ENCODE data around the gene LLPH.

LLPH gene

GRCh38 chr12:66142826-66143225, 12.3 kb upstream of the LLPH start:
- DNase-seq (ENCODE audit: low read depth in 2 of 2), result no peak

- no peak for DNase-seq (ENCODE audit: low read depth in 2 of 2)
Measured at GRCh38 chr12:66141299-66141698, 10.7 kb upstream of the LLPH start.

DNA sequence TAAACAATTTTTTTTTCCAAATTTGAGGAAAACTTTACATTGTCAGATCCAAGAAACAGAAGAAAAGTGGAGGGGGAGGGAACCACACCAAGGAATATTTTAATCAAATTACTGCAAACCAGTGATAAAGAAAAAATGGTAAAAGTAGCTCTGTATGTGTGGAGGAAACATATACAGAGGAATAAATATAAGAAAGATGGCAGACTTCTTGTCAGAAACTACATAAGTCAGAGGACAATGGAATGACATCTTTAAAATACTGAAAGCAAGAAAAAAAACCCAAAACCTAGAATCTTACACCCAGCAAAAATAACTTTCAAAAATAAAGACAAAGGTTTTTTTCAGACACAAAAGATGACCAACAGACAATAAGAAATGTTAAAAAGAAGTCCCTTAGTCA, 10.2 kb upstream of the LLPH start:
- DNase-seq (ENCODE audit: low read depth in 2 of 2), result no peak

DNA sequence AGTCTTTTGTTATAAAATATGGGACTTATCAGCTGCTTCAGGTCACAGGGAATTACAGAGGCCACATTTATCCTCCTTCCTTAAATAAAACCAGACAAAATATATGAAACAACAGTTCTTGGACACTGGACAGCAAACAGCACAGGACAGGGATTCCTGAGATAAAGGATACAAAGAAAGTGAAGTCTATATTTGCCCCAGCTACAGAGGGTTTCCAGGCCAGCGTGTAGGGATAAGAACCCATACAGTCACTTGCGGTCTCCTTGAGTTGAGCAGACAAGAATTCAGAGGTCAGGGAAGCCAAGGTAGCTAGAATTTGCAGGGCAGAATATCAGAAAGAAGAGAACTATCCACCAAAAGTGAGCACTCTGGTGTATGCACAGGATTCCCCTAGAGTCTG, 8.8 kb upstream of the LLPH start:
- DNase-seq (ENCODE audit: low read depth in 2 of 2), result no peak

- no peak for DNase-seq (ENCODE audit: low read depth in 2 of 2)
Measured at GRCh38 chr12:66137937-66138336, 7.4 kb upstream of the LLPH start.

DNA sequence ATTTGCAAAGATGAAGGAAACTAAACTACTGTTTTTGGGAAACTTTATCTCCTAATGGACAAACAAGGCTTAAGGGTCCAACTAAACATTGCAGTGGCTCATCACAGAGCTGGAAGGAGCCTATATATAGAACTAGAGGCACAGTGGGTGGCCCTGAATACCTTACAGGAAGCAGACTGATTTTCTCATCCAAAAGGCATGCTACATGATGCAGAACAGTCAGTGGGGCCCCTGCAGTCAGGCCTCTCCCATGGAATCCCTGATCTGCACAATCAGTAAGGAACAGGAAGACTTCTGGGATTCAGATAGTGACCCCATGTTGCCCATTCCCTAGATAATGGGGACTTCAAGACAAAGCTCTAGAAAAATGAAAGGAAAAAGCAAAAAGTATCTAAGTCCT, 1.9 kb upstream of the LLPH start:
- DNase-seq (ENCODE audit: low read depth in 2 of 2), result no peak

DNA sequence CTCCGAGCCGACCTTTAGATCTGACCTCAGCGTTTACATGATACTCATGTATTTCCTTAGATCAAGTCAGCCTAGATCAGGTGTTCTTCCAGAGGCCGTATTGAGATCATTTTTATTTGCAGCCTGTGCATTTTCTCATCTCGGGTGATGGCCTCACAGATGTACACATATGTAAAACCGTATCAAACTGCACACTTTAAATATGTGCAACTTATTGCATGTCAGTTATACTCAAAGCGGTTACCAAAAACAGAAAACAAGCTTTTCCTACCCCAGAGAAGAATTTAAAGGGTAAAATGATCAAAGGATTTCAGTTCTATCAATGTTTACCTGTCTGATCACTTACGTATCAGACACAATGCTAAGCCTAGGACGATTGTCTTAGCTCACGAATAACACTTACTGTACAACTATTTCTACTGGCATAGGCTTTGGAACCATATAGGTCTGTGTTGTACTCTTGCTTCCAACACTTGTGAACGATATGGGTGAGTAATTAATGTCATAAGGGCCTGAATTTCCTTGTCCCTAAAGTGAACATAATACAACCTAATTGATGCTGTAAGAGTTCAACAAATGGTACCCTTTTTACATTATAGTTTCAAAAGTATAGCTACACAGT, 628 bp upstream of the LLPH start:
- DNase-seq (ENCODE audit: low read depth in 2 of 2), result no peak

DNA sequence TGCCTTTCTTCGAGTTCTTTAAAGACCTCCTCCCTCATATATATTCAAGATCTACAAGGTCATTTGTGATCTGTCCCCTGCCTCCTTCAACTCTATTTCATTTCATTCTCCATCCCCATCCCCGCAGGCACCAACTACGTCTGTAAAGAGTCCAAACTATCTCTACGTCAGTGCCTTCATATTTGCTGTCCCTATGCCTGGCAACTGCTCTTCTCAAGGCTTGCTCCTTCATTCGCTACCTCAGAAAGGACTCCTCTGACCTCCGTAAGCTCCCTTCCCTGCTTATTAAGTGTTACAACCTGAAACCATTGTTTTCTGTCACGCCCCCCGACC, 650 bp downstream of the LLPH start:
- no peak for DNase-seq (ENCODE audit: low read depth in 2 of 2)

DNA sequence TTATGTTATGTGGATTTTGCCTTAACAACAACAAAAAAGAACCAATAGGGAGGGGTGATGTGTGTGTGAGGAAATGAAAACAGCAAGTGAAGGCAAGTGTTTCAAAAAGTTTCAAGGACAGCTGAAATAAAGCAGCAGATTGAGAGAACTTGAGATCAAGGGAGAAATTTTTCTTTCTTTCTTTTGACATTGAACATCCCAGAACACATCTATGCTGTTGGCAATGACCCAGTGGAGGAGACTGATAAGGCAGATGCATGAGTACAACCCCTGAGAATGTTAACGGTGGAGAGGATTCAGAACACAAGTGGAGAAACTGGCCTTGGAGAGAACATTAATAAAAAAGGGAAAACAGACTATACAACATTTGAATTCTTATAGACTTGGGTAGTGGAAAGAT, 2.9 kb downstream of the LLPH start:
- DNase-seq (ENCODE audit: low read depth in 2 of 2), result no peak

- DNase-seq (ENCODE audit: low read depth in 2 of 2), result no peak
Measured at GRCh38 chr12:66120477-66120876, 10.1 kb downstream of the LLPH start.

DNA sequence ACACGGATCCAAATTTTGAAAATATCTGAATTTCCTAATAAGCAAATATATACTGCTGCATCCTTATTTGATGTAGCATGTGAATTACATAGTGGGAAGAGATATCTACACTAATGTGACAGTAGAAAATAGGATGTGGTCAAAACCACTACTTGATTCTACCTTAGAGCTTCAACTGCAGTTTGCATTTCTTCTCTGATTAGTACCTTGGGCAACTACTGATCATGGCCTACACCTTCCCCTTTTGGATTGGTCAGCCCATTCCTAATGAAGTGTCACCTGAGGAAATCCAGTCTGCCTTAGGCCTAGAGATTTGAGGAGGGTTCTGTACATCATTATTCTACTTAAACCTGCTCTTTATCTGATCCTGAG, 10.7 kb downstream of the LLPH start:
- DNase-seq (ENCODE audit: low read depth in 2 of 2), result no peak

GRCh38 chr12:66119229-66119869, 11.2 kb downstream of the LLPH start:
- no peak for DNase-seq (ENCODE audit: low read depth in 2 of 2)

GRCh38 chr12:66118240-66118891, 12.2 kb downstream of the LLPH start:
- DNase-seq (ENCODE audit: low read depth in 2 of 2), result no peak

DNA sequence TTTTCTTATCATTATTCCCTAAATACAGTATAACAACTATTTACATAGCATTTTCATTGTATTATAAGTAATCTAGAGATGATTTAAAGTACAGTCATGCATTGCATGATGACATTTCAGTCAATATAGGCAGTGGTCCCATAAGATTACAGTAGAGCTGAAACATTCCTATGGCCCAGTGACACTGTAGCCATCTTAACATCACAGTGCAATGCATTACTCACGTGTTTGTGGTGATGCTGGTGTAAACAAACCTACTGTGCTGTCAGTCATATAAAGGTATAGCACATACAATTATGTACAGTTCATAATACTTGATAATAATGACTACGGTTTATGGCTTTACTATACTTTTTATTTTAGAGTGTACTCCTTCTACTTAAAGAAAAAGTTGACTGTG, 13.3 kb downstream of the LLPH start:
- DNase-seq (ENCODE audit: low read depth in 2 of 2), result no peak

DNA sequence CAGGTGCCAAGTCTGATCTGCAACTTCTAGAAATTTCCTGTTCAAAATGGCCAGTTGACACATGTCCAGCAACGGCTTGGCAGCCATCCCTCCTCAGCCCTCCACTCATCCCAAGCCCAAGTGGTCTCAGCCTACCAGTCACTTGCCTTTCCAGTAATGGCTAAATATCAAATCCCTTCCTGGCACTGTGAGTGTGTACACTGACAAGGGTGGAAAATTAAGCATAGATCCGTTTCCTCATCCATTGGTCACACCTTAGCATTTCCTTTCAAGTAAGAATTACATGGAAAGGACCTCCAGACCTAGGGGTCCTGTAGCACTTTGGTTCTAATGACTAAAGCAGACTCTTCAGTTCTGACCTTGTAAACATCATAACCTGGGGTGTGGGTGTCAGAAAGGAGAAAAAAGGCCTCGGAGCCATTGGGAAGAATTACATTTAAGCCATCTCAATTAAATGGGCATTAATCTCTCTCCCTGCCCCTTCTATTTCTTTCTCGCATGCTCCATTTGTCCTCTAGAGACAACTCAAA, 15.4 kb downstream of the LLPH start:
- DNase-seq (ENCODE audit: low read depth in 2 of 2), result no peak

- DNase-seq (ENCODE audit: low read depth in 2 of 2), result no peak
Measured at GRCh38 chr12:66113471-66113870, 17.1 kb downstream of the LLPH start.

DNA sequence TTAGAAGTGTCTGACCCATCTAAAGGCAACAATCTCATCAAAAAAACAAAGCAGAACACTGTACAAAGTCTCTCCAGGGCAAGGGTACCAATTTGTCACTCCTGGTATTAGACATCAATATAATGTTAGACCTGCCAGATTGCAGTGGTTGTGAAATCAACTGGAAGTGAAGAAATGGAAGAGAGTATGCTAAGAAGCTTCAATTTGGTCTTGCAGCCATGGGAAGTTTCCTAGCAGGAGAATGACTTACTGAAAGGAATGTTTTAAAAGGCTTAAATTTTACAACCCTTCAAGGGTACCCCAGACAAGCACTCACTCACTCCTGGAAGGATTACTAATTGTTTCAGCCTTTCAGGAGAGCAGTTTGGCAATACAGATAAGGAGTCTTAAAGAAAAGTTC, 18.9 kb downstream of the LLPH start:
- DNase-seq (ENCODE audit: low read depth in 2 of 2), result no peak

DNA sequence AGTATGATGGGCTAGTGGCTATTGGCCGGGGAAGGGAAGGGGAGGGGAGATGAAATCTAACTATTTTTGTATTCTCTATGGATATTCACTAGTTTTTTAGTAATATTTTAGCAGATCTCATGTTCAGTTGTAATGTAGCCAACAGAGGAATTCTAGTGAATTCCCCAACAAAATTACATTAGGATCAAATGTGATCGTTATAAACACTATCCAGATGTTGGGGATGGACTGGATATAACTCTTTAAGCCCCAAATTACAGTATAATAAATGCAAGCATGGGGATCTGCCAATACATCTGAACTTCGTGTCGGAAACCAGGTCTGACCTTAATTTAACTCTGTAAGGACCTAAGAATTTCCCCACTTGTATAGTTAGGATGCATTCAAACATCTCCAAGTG, 21.5 kb downstream of the LLPH start:
- DNase-seq (ENCODE audit: low read depth in 2 of 2), result no peak

DNA sequence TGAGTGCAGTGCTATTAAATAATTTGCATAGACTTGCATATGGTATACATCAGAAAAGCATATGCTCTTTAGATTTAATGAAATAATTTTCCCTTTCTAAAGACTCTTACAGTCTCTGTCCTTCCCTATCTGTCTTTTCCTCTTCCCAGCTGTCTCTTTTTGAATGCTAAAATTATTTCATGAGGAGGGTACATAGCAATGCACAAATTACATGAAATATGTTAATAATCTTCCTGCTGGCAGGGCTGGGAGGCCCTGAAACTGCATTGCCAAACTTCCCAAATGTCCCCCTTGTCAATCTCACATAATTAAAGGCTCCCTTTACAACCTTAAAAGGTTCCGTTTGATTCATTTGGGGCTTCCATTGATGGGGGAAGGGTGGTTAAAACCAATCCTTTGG, 22.2 kb downstream of the LLPH start:
- DNase-seq (ENCODE audit: low read depth in 2 of 2), result no peak

- DNase-seq (ENCODE audit: low read depth in 2 of 2), result peak in 1 of 2 donors; percentile 9
Measured at GRCh38 chr12:66107451-66107915, 23.1 kb downstream of the LLPH start.

DNA sequence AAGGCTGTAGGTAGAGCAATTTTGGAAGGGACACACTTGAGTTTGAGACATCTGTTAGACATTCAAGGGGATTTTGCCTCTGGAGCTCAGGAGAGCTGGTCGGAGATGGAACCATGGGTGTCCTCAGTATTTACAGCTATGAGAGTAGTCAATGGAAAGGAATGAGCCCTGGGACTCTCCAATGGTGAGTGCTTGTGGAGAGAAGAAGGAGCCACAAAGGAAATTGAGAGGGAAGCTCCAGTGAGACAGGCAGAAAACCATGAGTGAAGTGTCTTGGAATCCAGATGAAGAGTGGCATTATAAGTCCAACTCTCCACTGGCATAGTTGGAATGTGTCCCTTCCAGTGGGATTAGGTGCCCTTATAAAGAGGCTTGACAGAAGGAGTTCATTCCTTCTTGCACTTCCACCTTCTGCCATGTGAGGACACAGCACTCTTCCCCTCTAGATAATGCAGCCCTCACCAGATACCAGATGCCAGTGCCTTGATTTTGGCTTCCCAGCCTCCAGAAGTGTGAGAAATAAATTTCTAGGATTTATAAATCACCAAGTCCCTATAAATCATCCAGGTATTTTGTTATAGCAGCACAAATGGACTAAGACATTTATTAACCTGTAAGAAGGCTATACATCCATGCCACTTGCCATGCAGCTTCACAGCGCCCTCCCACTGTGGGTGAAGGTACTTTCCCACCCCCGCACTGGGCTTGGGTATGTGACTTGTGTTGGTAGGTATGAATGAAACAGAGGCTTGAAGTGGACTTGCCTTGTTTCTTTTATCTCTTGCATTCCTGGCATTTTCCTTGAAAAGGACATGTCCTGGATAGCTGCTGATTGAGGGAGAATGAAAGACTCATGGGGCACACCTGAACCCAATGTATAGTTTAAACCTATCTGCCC, 27.3 kb downstream of the LLPH start:
- DNase-seq (ENCODE audit: low read depth in 2 of 2), result no peak

GRCh38 chr12:66092559-66093269, 37.8 kb downstream of the LLPH start:
- no peak for DNase-seq (ENCODE audit: low read depth in 2 of 2)
